NOMO-1 (cell line): Measurements from ENCODE around the gene ILDR2.
"Not testable (repeated sequence)": the region's sequence is repeated elsewhere in the genome, so short reads cannot be mapped to it uniquely, and the experiment has no call there.

ENCODE experiments used
- DNase-seq, 2 experiments: peaks; one replicate each; lab custom pipeline; 2025; ENCODE audit not compliant: unreplicated experiment in 2 of 2; lab: John Stamatoyannopoulos, UW

Gene ILDR2

GRCh38 chr1:166895766-166896165, 79.6 kb downstream of the ILDR2 start:
- DNase-seq, result no peak

- DNase-seq, result no peak
Measured at GRCh38 chr1:166889776-166890175, 85.6 kb downstream of the ILDR2 start.

DNA sequence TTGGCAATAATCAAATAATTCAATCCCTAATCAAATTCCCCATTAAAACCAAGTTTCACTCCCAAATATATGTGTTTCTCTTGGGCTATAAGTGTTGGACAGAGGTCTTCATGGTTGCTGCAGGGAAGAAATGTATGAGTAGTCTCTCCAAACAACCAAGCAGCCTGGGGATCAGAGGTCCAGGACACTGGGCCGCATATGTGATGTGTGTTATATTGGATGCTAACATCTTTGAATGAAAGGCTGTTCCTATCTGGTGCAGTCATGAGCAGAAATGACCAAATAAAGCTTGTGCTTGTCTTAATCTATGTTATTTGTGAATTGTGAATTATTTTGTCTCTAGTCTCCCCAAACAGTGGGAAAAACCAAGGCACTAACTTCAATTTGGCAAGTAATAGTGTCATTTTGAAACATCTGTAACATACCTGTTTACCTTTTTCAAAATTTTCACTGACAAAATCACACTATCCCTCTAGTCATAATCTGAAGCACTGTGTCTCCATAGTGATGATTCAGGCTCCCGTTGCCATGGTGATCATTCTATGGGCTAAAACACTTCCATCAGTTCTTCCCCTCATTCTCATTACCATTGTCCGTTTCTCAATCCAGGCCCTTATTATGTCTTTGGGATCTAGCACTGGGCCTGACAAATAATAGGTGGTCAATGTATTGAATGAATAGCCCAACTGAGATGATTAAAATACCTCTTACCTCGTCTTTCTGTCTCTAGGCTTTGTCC, 86.8 kb downstream of the ILDR2 start:
- no peak for DNase-seq

DNA sequence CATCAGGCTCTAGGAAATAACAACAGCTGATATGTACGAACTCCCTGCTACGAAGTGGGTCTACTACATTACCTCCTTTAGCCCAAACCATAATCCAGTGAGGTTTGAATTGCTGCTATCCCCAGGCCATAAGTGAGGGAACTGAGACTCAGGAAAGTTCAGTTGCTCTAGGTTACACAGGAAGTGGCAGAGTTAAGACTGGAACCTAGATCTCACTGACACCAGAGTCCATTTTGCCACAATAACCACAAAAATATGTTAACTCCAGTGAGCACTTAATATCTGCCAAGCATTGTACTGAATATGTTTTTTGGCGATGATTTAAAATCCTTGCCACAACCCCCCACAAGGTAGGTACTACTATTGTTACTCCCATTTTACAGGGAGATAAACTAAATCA, 90.4 kb downstream of the ILDR2 start:
- DNase-seq, result peak in 1 of 2 experiments; percentile 2

GRCh38 chr1:166884040-166884642, 91.2 kb downstream of the ILDR2 start:
- peak in 1 of 2 experiments; percentile 8 for DNase-seq

DNA sequence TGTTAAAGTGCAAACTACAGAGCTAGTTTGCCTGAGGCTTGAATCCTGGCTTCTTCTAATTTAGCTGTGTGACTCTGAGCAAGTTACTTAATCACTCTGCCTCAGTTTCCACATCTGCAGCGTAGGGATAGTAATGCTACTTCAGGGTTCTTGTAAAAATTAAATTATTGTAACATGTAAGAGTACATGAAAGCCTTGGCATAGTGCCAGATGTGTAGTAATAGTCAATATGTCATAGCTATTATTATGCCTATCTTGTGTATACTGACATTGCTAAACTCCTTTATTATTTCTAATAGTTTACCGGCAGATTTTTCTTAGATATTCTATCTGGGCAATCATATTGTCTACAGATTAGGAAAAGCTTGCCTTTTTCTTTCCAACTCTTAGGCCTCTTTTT, 92.4 kb downstream of the ILDR2 start:
- DNase-seq, result no peak

GRCh38 chr1:166878173-166878917, 97.0 kb downstream of the ILDR2 start:
- DNase-seq, result not testable (repeated sequence)

DNA sequence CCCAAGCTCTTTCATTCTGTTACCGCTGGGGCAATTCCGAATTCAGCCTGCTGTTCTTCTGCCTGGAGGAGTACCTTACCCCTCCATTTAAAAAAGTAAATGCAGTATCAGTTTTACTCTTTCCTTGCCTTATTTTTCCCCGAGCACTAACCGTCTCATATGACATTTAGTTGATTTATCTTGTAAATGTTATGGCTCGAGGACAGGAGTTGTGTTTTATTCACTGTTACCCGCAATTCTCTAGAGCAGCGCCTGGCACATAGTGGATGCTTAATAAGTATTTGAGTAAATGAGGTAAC, 98.9 kb downstream of the ILDR2 start:
- no peak for DNase-seq

- peak; percentile 98 to 100 for DNase-seq
Measured at GRCh38 chr1:166875734-166876539, 99.4 kb downstream of the ILDR2 start, which contains the start of gene TADA1. TADA1 (minus strand) TSS chr1:166876264; CDS start chr1:166876233, 31 bp downstream.

GRCh38 chr1:166875302-166875733, 100.0 kb downstream of the ILDR2 start:
- no peak for DNase-seq

DNA sequence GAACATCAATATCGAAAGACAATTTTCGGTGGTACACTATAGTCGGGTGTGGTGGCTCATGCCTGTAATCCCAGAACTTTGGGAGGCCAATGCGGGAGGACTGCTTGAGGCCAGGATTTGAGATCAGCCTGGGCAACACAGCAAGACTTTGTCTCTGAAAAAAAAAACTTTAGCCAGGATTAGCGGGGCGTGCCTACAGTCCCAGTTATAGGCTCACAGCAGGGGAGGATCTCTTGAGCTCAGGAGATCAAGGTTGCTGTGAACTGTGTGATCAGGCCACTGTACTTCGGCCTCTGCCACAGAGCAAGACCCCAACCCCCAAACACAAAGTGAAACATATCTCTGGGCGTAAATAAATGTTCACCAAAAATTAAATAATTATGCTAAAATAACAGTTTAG, 100.9 kb downstream of the ILDR2 start:
- no peak for DNase-seq

DNA sequence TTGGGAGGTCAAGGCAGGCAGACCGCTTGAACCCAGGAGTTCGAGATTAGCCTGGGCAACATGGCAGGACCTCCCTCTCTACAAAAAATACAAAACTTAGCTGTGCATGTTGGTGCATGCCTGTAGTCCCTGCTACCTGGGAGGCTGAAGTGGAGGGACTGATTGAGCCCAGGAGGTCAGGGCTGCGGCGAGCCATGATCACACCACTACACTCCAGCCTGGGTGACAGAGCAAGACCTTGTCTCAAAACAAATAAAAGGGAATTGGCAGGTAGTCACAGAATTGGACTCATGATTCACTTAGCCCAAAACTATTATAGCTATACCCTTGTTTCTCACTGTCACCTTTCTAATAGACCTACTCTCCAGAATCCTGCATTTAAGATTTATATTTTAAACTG, 104.8 kb downstream of the ILDR2 start:
- no peak for DNase-seq

DNA sequence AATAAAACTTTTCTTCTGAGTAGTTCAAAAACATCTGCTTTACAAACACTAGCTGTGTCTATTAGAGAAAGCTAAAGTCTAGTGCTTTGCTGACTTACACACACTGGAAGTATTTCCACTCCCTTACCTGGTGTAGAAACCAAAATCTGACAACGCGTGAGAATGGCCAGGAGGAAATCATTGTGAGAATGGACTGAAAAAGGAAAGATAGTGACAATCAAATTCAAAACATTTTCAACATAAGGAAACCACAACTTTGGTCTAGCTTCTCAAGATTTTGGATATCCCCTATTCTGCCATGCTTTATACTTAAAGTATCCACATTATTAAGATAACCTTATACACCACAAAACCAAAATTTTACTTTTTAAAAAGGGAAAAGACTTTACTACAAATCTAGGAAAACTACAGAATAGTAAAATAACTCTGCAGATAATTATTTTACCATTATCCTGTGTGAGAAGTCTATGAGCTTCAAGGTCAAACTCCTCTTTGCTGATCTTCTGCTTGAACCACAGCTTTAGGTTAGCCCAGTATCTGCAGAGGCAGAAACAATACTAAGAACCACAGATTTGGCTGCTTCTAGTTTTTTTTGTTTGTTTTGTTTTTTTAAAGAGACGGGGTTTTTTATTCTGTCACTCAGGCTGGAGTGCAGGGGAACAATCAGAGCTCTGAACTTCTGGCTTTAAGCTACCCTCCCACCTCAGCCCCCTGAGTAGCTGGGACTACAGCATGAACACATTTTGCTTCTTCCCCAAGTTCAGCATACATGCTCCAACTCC, 105.8 kb downstream of the ILDR2 start:
- DNase-seq, result no peak

GRCh38 chr1:166868639-166869038, 106.7 kb downstream of the ILDR2 start:
- no peak for DNase-seq

DNA sequence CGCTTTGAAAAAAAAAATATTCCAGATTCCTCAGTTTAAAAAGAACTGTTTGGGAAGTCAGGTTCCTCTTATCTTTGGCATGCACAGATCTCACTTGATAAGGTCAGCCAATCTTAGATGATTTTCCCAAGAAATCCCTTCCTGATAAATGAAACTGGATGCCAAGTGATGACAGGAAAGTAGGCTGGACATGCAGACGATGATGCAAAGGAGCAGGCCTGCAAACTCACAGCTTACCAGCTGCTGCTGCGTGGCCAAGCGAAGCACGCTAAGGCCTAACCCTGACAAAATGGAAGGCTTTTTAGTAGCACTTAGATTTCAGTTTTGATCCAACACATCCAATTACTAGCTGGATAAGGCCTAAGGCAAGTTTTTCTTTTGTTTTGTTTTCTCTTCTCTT, 109.4 kb downstream of the ILDR2 start:
- DNase-seq, result no peak

DNA sequence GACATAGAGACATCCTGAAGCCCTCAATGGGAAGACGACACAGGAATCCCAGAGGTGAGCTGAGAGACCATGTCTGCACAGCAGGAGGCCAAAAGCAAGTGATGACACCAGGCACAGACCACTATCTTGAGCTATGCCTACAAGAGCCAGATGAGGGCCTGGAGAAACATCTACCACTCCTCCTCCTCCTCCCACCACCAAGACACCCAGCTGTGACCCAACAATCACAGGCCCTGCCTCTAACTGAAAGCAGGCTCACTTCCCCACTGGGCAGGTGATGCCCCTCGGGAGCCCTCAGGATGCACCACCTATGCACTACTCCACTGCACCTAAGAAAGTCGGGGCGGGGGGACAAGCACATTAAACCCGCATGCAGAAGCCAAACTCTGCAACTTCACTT, 115.7 kb downstream of the ILDR2 start:
- DNase-seq, result no peak

DNA sequence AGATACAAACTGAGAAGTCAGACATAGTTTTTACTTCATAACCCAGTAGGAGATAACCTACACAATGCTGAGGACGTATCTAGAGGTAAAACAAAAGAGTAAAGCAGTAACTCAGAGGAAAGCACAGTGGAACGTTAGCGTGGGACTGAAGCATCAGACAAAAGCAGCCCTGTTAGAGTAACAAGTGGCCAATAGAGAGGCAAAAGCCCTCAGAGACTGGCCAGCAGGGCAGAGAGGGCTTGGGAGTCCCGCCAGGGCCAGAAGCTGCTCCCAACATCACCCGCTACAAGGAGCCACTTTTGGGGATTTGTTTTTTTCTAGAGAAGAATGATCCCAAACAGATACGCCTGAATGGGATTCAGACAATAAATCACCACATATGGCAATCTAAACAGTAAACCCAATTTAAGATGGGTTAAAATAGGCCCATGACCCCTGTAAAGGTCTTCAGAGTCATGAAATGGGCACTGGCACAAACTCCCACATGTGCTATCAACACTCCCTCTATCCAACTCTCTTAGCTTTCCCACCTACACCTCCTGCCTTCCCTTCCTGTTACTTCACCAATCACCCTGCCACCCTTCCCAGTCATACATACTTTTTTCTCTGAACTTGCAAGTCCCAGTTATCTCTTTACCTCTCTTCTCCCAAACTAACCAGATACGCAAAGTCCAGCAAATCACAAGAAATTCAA, 116.5 kb downstream of the ILDR2 start:
- DNase-seq, result no peak
